B cell (primary cell): Measurements from ENCODE around the gene CLCN5. TPM values are rescaled to one million over a fixed set of nuclear protein-coding genes. Genes with fewer than 3 reads are reported as not detected.

Experiments
- ATAC-seq: fragments of 200-7000 bp; cut with Tn5 transposase; one replicate; pipeline ENCODE4 v1.10.0; 2021; ENCODE audit warnings: low read depth, mild to moderate bottlenecking, moderate number of reproducible peaks, moderate library complexity
- CTCF ChIA-PET: fragments of 350-600 bp; sonication (Branson Sonifier 250); formaldehyde crosslinking; loops from one replicate; lab custom pipeline; 2021; ENCODE audit warnings: antibody characterized with exemption, inconsistent platforms; lab: Charles Lee
- POLR2A ChIA-PET: fragments of 350-600 bp; sonication (Branson Sonifier 250); formaldehyde crosslinking; loops from one replicate; lab custom pipeline; 2021; ENCODE audit warnings: antibody characterized with exemption; lab: Charles Lee
- DNase-seq: peaks from one replicate; pipeline ENCODE4 v3.0.0; 2013
- H2AFZ ChIP-seq: 2 replicates; pipeline ENCODE4 v1.6.1; 2012; ENCODE audit warnings: mild to moderate bottlenecking, low read depth, low read length; ENCODE audit not compliant: insufficient read depth, poor library complexity, severe bottlenecking
- H3K27ac ChIP-seq, 2 donors: 1 replicate in 1 of 2; 2 replicates in 1 of 2; pipeline ENCODE4 v1.5.1; 2012 to 2013; ENCODE audit warnings: low read length in 2 of 2, mild to moderate bottlenecking in 2 of 2, moderate library complexity in 1 of 2
- H3K27me3 ChIP-seq, 4 experiments: fragments of 200-600 bp in 1 of 4; sonication (generic) in 1 of 4; replicated peaks in 1 of 4; 1 replicate in 2 of 4; 2 replicates in 2 of 4; pipeline versions ENCODE4 v1.6.1 to v1.7.0; 2013 to 2016; ENCODE audit warnings: low read length in 3 of 4, mild to moderate bottlenecking in 2 of 4, mixed read lengths in 1 of 4, moderate library complexity in 1 of 4; ENCODE audit not compliant: insufficient read depth in 4 of 4, control insufficient read depth in 3 of 4; ENCODE audit errors: control extremely low read depth in 1 of 4
- H3K36me3 ChIP-seq, 2 experiments: replicated peaks in 1 of 2; 1 replicate in 1 of 2; 2 replicates in 1 of 2; pipeline versions ENCODE4 v1.6.1 to v1.7.1; 2013; ENCODE audit warnings: low read length in 1 of 2; ENCODE audit not compliant: insufficient read depth in 2 of 2, control insufficient read depth in 1 of 2; ENCODE audit errors: control extremely low read depth in 1 of 2, extremely low read depth in 1 of 2
- H3K4me1 ChIP-seq, 2 donors: fragments of 200-600 bp in 1 of 2; sonication (generic) in 1 of 2; 1 replicate in 1 of 2; 2 replicates in 1 of 2; pipeline versions ENCODE4 v1.5.1 to v1.6.1; 2013 to 2017; ENCODE audit warnings: low read length in 2 of 2; ENCODE audit not compliant: control insufficient read depth in 2 of 2, insufficient read depth in 2 of 2
- H3K4me2 ChIP-seq: replicated peaks from 2 replicates; pipeline ENCODE3; 2012; ENCODE audit warnings: mild to moderate bottlenecking, low read depth, low read length; ENCODE audit not compliant: poor library complexity, severe bottlenecking
- H3K4me3 ChIP-seq, 5 experiments: fragments of 200-600 bp in 1 of 5; sonication (generic) in 1 of 5; 1 replicate in 3 of 5; 2 replicates in 2 of 5; pipeline versions ENCODE4 v1.5.1 to v1.7.0; 2011 to 2016; ENCODE audit warnings: low read length in 4 of 5, mild to moderate bottlenecking in 4 of 5, low read depth in 2 of 5, control low read depth in 1 of 5, moderate library complexity in 1 of 5; ENCODE audit not compliant: insufficient read depth in 1 of 5; ENCODE audit errors: control extremely low read depth in 1 of 5, extremely low read depth in 1 of 5
- H3K79me2 ChIP-seq: fragments of 200-600 bp; sonication (generic); one replicate; pipeline ENCODE4 v1.6.0; 2016; ENCODE audit warnings: low read length; ENCODE audit not compliant: control insufficient read depth, insufficient read depth
- H3K9ac ChIP-seq: fragments of 200-600 bp; sonication (generic); 2 replicates; pipeline ENCODE4 v1.6.1; 2017; ENCODE audit warnings: mild to moderate bottlenecking, low read length, moderate library complexity
- H3K9me3 ChIP-seq, 3 donors: one replicate each; pipeline versions ENCODE4 v1.6.1 to v1.7.1; 2013; ENCODE audit warnings: low read length in 2 of 3; ENCODE audit not compliant: control insufficient read depth in 2 of 3, insufficient read depth in 1 of 3; ENCODE audit errors: control extremely low read depth in 1 of 3
- H4K20me1 ChIP-seq: 2 replicates; pipeline ENCODE4 v1.6.0; 2012; ENCODE audit warnings: mild to moderate bottlenecking, low read length; ENCODE audit not compliant: insufficient read depth, control insufficient read depth, poor library complexity, severe bottlenecking
- H3K27ac Mint-ChIP-seq: one replicate; pipeline ENCODE4 v1.8.0; 2021; ENCODE audit warnings: mixed read lengths
- H3K27me3 Mint-ChIP-seq: one replicate; pipeline ENCODE4 v1.8.0; 2021; ENCODE audit warnings: mixed read lengths
- H3K4me1 Mint-ChIP-seq: one replicate; pipeline ENCODE4 v1.8.0; 2021; ENCODE audit warnings: mixed read lengths
- H3K4me3 Mint-ChIP-seq: one replicate; pipeline ENCODE4 v1.8.0; 2021; ENCODE audit warnings: mixed read lengths
- H3K9me3 Mint-ChIP-seq: one replicate; pipeline ENCODE4 v1.8.0; 2022; ENCODE audit warnings: mixed read lengths; ENCODE audit not compliant: insufficient read depth
- EZH2 ChIP-seq: IDR thresholded peaks from 2 replicates; pipeline ENCODE4 v1.6.1; 2012; ENCODE audit warnings: borderline replicate concordance, low read depth, mild to moderate bottlenecking, moderate library complexity, low read length; ENCODE audit not compliant: insufficient read depth, poor library complexity, severe bottlenecking
- WGBS: methylation state at CpG from one replicate; pipeline ENCODE4 v1.1.5; 2013; ENCODE audit warnings: missing lambda C conversion rate; ENCODE audit not compliant: insufficient coverage; 5-methylcytosine and 5-hydroxymethylcytosine counted together
- intact Hi-C: fragments of 100-400 bp; cut with micrococcal nuclease; formaldehyde crosslinking; loops from one replicate; pipeline ENCODE4 v1.10.0; 2022
- polyA plus RNA-seq: library from polyadenylated mRNA; depleted of rRNA; stranded (reverse); fragments of >200 nt; gene quantifications from 2 replicates; pipeline ENCODE4 v1.2.3, GENCODE V29; 2012
- total RNA-seq, 2 donors: library from RNA; stranded (reverse); fragments of 120-200 nt in 1 of 2; gene quantifications; 1 replicate in 1 of 2; 2 replicates in 1 of 2; pipeline versions ENCODE4 v1.2.3 to v1.2.4, GENCODE V29; 2013 to 2022
- TF ChIP-seq, protein P1 (sequence below): fragments of 200-600 bp; IDR thresholded peaks from one replicate; pipeline ENCODE4 v1.8.0; 2022; ENCODE audit warnings: antibody characterized with exemption, mild to moderate bottlenecking

Gene CLCN5
- total and polyA plus RNA-seq, 2 donors (not counting 1 experiment from before 2014, with no cell fraction given), result 0.55 to 3.6 TPM

DNA sequence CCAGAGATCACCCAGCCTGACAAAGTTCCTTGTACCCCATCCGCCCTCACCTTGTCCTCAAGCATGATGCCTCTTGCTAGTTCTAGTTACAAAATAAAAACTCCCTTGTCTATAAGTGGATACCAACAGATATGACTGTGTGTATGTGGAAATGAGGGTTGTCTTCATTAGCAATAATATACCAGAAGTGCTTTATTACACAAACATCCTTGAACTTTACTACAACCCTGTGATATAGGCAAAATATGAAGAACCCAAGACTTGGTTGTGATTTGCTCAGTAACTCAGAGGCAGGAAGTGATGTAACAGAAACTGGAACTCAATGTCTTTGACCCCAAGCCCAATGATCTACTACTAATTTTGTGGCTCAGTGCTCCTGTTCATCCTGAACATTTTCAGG, 180.8 kb downstream of the CLCN5 start:
- no peak overlapping the region for H3K27ac Mint-ChIP-seq
- ChIA-PET CTCF (no interaction called here), POLR2A (no interaction called here)
- TF ChIP-seq, protein P1, sequence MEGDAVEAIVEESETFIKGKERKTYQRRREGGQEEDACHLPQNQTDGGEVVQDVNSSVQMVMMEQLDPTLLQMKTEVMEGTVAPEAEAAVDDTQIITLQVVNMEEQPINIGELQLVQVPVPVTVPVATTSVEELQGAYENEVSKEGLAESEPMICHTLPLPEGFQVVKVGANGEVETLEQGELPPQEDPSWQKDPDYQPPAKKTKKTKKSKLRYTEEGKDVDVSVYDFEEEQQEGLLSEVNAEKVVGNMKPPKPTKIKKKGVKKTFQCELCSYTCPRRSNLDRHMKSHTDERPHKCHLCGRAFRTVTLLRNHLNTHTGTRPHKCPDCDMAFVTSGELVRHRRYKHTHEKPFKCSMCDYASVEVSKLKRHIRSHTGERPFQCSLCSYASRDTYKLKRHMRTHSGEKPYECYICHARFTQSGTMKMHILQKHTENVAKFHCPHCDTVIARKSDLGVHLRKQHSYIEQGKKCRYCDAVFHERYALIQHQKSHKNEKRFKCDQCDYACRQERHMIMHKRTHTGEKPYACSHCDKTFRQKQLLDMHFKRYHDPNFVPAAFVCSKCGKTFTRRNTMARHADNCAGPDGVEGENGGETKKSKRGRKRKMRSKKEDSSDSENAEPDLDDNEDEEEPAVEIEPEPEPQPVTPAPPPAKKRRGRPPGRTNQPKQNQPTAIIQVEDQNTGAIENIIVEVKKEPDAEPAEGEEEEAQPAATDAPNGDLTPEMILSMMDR, result no peak
- TF ChIP-seq EZH2, result no peak
- H3K4me2 ChIP-seq, result no peak overlapping the region
- peaks cover 2% of the 10 kb centered on the region for H3K4me1 Mint-ChIP-seq
- H3K4me3 Mint-ChIP-seq, result no peak overlapping the region
- H2AFZ ChIP-seq, result no peak overlapping the region
- no CpG with 5 or more reads among the region's 1 CpG for WGBS
- H3K36me3 ChIP-seq, result no peaks in the 10 kb centered on the region
- no peaks in the 10 kb centered on the region for H3K27me3 Mint-ChIP-seq
- no peak overlapping the region for H3K4me3 ChIP-seq
- no peaks in the 10 kb centered on the region for H3K4me1 ChIP-seq
- H3K9ac ChIP-seq, result no peak overlapping the region
- DNase-seq, result no peak
- no peaks in the 10 kb centered on the region for H3K79me2 ChIP-seq
- H3K9me3 Mint-ChIP-seq, result no peaks in the 10 kb centered on the region
- intact Hi-C loops, result no loop called here
- H3K27ac ChIP-seq, result no peak overlapping the region
- ATAC-seq, result no peak
- H4K20me1 ChIP-seq, result no peaks in the 10 kb centered on the region
- no peaks in the 10 kb centered on the region for H3K9me3 ChIP-seq
- no peaks in the 10 kb centered on the region for H3K27me3 ChIP-seq

- no CpG with 5 or more reads among the region's 5 CpGs for WGBS
- intact Hi-C loops, result no loop called here
- H4K20me1 ChIP-seq, result no peaks in the 10 kb centered on the region
- H3K27me3 ChIP-seq, result no peaks in the 10 kb centered on the region
- H3K4me2 ChIP-seq, result no peak overlapping the region
- Mint-ChIP-seq H3K4me3 (no peak overlapping the region), H3K27me3 (no peaks in the 10 kb centered on the region), H3K27ac (no peak overlapping the region), H3K4me1 (peaks cover 2% of the 10 kb centered on the region), H3K9me3 (no peaks in the 10 kb centered on the region)
- no peaks in the 10 kb centered on the region for H3K79me2 ChIP-seq
- H3K27ac ChIP-seq, result no peak overlapping the region
- POLR2A ChIA-PET, result no interaction called here
- DNase-seq (no peak), ATAC-seq (no peak)
- no peaks in the 10 kb centered on the region for H3K4me1 ChIP-seq
- H3K9me3 ChIP-seq, result no peaks in the 10 kb centered on the region
- no peak overlapping the region for H2AFZ ChIP-seq
- H3K36me3 ChIP-seq, result no peaks in the 10 kb centered on the region
- CTCF ChIA-PET, result no interaction called here
- no peak overlapping the region for H3K4me3 ChIP-seq
- H3K9ac ChIP-seq, result no peak overlapping the region
- no peak for TF ChIP-seq EZH2
- TF ChIP-seq, protein P1, result no peak
These were observed 181.6 kb downstream of the CLCN5 start for GRCh38 chrX:50103866-50104566.
